WTC11 (cell line): ENCODE data around the gene TMEM178B. TPM values are rescaled to one million over a fixed set of nuclear protein-coding genes. Genes with fewer than 3 reads are reported as not detected.
A peak's percentile ranks its signal among the peaks of the same experiment; 100 is the strongest.

ENCODE experiments used
- ATAC-seq: fragments of 200-7000 bp; cut with Tn5 transposase; 2 replicates; pipeline ENCODE4 v1.10.0; 2021; ENCODE audit warnings: mild to moderate bottlenecking, moderate library complexity
- CTCF ChIA-PET: fragments of 300-600 bp; sonication (Branson Sonifier 250); formaldehyde crosslinking; loops from one replicate; lab custom pipeline; 2021; ENCODE audit warnings: antibody characterized with exemption; lab: Charles Lee
- POLR2A ChIA-PET: fragments of 350-600 bp; sonication (Branson Sonifier 250); formaldehyde crosslinking; loops from one replicate; lab custom pipeline; 2021; ENCODE audit warnings: antibody characterized with exemption; lab: Charles Lee
- DNase-seq: peaks from one replicate; pipeline ENCODE4 v3.0.0; 2021; ENCODE audit warnings: low spot score
- H3K27ac Mint-ChIP-seq: 2 replicates; pipeline ENCODE4 v1.8.0; 2021; ENCODE audit warnings: mixed read lengths
- H3K27me3 Mint-ChIP-seq: 2 replicates; pipeline ENCODE4 v1.8.0; 2021; ENCODE audit warnings: low read depth, mild to moderate bottlenecking, moderate library complexity, mixed read lengths
- H3K36me3 Mint-ChIP-seq: 2 replicates; pipeline ENCODE4 v1.8.0; 2021; ENCODE audit warnings: mixed read lengths
- H3K4me1 Mint-ChIP-seq: 2 replicates; pipeline ENCODE4 v1.8.0; 2022; ENCODE audit warnings: mixed read lengths
- H3K4me3 Mint-ChIP-seq: 2 replicates; pipeline ENCODE4 v1.8.0; 2021; ENCODE audit warnings: mild to moderate bottlenecking, moderate library complexity, mixed read lengths
- H3K9me3 Mint-ChIP-seq: 2 replicates; pipeline ENCODE4 v1.8.0; 2021; ENCODE audit warnings: mixed read lengths
- ATF1 ChIP-seq: sonication (generic); formaldehyde crosslinking; IDR thresholded peaks from 2 replicates; pipeline ENCODE4 v1.8.1; 2023; ENCODE audit warnings: mild to moderate bottlenecking, moderate library complexity, missing genetic modification reagents
- FOXJ3 ChIP-seq: sonication (generic); formaldehyde crosslinking; IDR thresholded peaks from 2 replicates; pipeline ENCODE4 v1.9.0; 2021; ENCODE audit warnings: missing genetic modification reagents, mild to moderate bottlenecking, borderline replicate concordance
- FOXK1 ChIP-seq: sonication (generic); formaldehyde crosslinking; IDR thresholded peaks from 2 replicates; pipeline ENCODE4 v1.8.0; 2022; ENCODE audit warnings: mild to moderate bottlenecking, moderate library complexity, missing genetic modification reagents
- GRHL2 ChIP-seq: fragments of 250-450 bp; sonication (Bioruptor Pico); IDR thresholded peaks from 2 replicates; pipeline ENCODE4 v1.8.0; 2022; ENCODE audit warnings: mild to moderate bottlenecking, moderate library complexity; ENCODE audit not compliant: insufficient replicate concordance, severe bottlenecking
- JUN ChIP-seq: sonication (generic); formaldehyde crosslinking; IDR thresholded peaks from 2 replicates; pipeline ENCODE4 v1.8.0; 2023; ENCODE audit warnings: mild to moderate bottlenecking, missing genetic modification reagents
- KAT7 ChIP-seq: sonication (generic); formaldehyde crosslinking; IDR thresholded peaks from 2 replicates; pipeline ENCODE4 v1.8.1; 2023; ENCODE audit warnings: missing genetic modification reagents, mild to moderate bottlenecking, borderline replicate concordance
- MXD4 ChIP-seq: fragments of 250-450 bp; sonication (Bioruptor Pico); IDR thresholded peaks from 2 replicates; pipeline ENCODE4 v1.8.0; 2021; ENCODE audit warnings: mild to moderate bottlenecking, moderate library complexity, borderline replicate concordance
- TEAD1 ChIP-seq: sonication (generic); formaldehyde crosslinking; IDR thresholded peaks from 2 replicates; pipeline ENCODE4 v1.8.0; 2022; ENCODE audit warnings: mild to moderate bottlenecking, missing genetic modification reagents
- TEAD4 ChIP-seq: sonication (generic); formaldehyde crosslinking; IDR thresholded peaks from 2 replicates; pipeline ENCODE4 v1.8.0; 2022; ENCODE audit warnings: mild to moderate bottlenecking, missing genetic modification reagents
- ZNF121 ChIP-seq: sonication (generic); formaldehyde crosslinking; IDR thresholded peaks from 2 replicates; pipeline ENCODE4 v1.8.0; 2023; ENCODE audit warnings: missing genetic modification reagents
- ZNF138 ChIP-seq: sonication (generic); formaldehyde crosslinking; conservative IDR thresholded peaks from 2 replicates; pipeline ENCODE4 v1.8.1; 2022; ENCODE audit warnings: mild to moderate bottlenecking, moderate library complexity, missing genetic modification reagents
- ZNF219 ChIP-seq: sonication (generic); formaldehyde crosslinking; IDR thresholded peaks from 2 replicates; pipeline ENCODE4 v1.8.0; 2023; ENCODE audit warnings: missing genetic modification reagents, mild to moderate bottlenecking, borderline replicate concordance
- total RNA-seq: library from RNA; stranded (reverse); gene quantifications from 3 replicates; pipeline ENCODE4 v1.2.3, GENCODE V29; 2021
- TF ChIP-seq, protein P1 (sequence below): sonication (generic); formaldehyde crosslinking; IDR thresholded peaks from 2 replicates; pipeline ENCODE4 v1.8.0; 2022; ENCODE audit warnings: mild to moderate bottlenecking, missing genetic modification reagents
- TF ChIP-seq, protein P2 (sequence below): sonication (generic); formaldehyde crosslinking; IDR thresholded peaks from 2 replicates; pipeline ENCODE4 v1.8.0; 2023; ENCODE audit warnings: missing genetic modification reagents, mild to moderate bottlenecking, borderline replicate concordance
- TF ChIP-seq, protein P3 (sequence below): sonication (generic); formaldehyde crosslinking; IDR thresholded peaks from 2 replicates; pipeline ENCODE4 v1.8.1; 2023; ENCODE audit warnings: mild to moderate bottlenecking, missing genetic modification reagents, moderate library complexity
- TF ChIP-seq, protein P4 (sequence below): sonication (generic); formaldehyde crosslinking; IDR thresholded peaks from 2 replicates; pipeline ENCODE4 v1.8.0; 2022; ENCODE audit warnings: mild to moderate bottlenecking, missing genetic modification reagents
- TF ChIP-seq, protein P5 (sequence below): sonication (generic); formaldehyde crosslinking; IDR thresholded peaks from 2 replicates; pipeline ENCODE4 v1.8.1; 2022; ENCODE audit warnings: low read depth, mild to moderate bottlenecking, moderate library complexity, missing genetic modification reagents, borderline replicate concordance
- TF ChIP-seq, protein P6 (sequence below): fragments of 250-450 bp; sonication (Bioruptor Pico); IDR thresholded peaks from 2 replicates; pipeline ENCODE4 v1.8.0; 2021; ENCODE audit warnings: mild to moderate bottlenecking

Gene TMEM178B
- total RNA-seq, 1 experiment from 2014 or later = 20.4 TPM

DNA sequence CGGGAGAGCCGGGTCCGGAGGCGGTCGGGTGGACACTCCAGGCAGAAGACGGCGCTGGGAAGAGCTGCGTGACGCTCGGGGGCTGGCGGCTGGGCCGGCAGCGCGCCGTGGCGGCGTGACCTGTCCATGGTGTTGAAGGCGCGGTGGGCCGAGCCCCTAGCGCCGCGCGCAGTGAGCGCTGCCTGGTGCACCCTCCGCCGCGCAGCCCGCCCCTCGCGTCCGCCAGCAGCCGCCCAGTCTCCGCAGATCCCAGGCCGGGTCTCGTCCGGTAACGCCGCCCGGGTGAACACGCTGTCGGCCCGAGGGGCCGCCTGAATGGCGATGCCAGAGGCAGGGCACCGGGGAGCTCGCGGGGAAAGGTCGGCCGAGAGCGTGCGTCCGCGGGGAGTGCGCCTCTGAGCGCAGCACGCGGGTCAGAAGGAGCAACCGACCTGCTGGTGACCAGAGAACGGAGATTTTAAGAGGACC is 657 bp upstream of the TMEM178B start (continued):
- TF ChIP-seq, protein P1, sequence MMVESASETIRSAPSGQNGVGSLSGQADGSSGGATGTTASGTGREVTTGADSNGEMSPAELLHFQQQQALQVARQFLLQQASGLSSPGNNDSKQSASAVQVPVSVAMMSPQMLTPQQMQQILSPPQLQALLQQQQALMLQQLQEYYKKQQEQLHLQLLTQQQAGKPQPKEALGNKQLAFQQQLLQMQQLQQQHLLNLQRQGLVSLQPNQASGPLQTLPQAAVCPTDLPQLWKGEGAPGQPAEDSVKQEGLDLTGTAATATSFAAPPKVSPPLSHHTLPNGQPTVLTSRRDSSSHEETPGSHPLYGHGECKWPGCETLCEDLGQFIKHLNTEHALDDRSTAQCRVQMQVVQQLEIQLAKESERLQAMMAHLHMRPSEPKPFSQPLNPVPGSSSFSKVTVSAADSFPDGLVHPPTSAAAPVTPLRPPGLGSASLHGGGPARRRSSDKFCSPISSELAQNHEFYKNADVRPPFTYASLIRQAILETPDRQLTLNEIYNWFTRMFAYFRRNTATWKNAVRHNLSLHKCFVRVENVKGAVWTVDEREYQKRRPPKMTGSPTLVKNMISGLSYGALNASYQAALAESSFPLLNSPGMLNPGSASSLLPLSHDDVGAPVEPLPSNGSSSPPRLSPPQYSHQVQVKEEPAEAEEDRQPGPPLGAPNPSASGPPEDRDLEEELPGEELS (CRISPR knock-in tag) = peak; percentile 89
- TF ChIP-seq KAT7 (CRISPR knock-in tag) (peak; percentile 19; the same call in 1 of the 2 replicates), TEAD1 (CRISPR knock-in tag) (peak; percentile 16; the same call in 1 of the 2 replicates), ZNF121 (CRISPR knock-in tag) (0 out of 2 replicates have a peak, but pooled peaks have one; percentile 4), MXD4 (CRISPR knock-in tag) (no peak), TEAD4 (peak; percentile 37; the same call in 1 of the 2 replicates), ATF1 (CRISPR knock-in tag) (peak; percentile 80; the same call in 1 of the 2 replicates), ZNF219 (CRISPR knock-in tag) (no peak), GRHL2 (CRISPR knock-in tag) (no peak), ZNF138 (CRISPR knock-in tag) (0 out of 2 replicates have a peak, but pooled peaks have one; percentile 18), FOXK1 (CRISPR knock-in tag) (peak; percentile 71; the same call in 1 of the 2 replicates), JUN (CRISPR knock-in tag) (peak; percentile 81; the same call in 1 of the 2 replicates)
- TF ChIP-seq, protein P2, sequence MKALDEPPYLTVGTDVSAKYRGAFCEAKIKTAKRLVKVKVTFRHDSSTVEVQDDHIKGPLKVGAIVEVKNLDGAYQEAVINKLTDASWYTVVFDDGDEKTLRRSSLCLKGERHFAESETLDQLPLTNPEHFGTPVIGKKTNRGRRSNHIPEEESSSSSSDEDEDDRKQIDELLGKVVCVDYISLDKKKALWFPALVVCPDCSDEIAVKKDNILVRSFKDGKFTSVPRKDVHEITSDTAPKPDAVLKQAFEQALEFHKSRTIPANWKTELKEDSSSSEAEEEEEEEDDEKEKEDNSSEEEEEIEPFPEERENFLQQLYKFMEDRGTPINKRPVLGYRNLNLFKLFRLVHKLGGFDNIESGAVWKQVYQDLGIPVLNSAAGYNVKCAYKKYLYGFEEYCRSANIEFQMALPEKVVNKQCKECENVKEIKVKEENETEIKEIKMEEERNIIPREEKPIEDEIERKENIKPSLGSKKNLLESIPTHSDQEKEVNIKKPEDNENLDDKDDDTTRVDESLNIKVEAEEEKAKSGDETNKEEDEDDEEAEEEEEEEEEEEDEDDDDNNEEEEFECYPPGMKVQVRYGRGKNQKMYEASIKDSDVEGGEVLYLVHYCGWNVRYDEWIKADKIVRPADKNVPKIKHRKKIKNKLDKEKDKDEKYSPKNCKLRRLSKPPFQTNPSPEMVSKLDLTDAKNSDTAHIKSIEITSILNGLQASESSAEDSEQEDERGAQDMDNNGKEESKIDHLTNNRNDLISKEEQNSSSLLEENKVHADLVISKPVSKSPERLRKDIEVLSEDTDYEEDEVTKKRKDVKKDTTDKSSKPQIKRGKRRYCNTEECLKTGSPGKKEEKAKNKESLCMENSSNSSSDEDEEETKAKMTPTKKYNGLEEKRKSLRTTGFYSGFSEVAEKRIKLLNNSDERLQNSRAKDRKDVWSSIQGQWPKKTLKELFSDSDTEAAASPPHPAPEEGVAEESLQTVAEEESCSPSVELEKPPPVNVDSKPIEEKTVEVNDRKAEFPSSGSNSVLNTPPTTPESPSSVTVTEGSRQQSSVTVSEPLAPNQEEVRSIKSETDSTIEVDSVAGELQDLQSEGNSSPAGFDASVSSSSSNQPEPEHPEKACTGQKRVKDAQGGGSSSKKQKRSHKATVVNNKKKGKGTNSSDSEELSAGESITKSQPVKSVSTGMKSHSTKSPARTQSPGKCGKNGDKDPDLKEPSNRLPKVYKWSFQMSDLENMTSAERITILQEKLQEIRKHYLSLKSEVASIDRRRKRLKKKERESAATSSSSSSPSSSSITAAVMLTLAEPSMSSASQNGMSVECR (CRISPR knock-in tag) = peak; percentile 29; the same call in 1 of the 2 replicates
- TF ChIP-seq, protein P3, sequence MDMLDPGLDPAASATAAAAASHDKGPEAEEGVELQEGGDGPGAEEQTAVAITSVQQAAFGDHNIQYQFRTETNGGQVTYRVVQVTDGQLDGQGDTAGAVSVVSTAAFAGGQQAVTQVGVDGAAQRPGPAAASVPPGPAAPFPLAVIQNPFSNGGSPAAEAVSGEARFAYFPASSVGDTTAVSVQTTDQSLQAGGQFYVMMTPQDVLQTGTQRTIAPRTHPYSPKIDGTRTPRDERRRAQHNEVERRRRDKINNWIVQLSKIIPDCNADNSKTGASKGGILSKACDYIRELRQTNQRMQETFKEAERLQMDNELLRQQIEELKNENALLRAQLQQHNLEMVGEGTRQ (CRISPR knock-in tag) = peak; percentile 23; the same call in 1 of the 2 replicates
- TF ChIP-seq, protein P4, sequence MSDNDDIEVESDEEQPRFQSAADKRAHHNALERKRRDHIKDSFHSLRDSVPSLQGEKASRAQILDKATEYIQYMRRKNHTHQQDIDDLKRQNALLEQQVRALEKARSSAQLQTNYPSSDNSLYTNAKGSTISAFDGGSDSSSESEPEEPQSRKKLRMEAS (CRISPR knock-in tag) = peak; percentile 55; the same call in 1 of the 2 replicates
- TF ChIP-seq, all 79 proteins: peak for 18

DNA sequence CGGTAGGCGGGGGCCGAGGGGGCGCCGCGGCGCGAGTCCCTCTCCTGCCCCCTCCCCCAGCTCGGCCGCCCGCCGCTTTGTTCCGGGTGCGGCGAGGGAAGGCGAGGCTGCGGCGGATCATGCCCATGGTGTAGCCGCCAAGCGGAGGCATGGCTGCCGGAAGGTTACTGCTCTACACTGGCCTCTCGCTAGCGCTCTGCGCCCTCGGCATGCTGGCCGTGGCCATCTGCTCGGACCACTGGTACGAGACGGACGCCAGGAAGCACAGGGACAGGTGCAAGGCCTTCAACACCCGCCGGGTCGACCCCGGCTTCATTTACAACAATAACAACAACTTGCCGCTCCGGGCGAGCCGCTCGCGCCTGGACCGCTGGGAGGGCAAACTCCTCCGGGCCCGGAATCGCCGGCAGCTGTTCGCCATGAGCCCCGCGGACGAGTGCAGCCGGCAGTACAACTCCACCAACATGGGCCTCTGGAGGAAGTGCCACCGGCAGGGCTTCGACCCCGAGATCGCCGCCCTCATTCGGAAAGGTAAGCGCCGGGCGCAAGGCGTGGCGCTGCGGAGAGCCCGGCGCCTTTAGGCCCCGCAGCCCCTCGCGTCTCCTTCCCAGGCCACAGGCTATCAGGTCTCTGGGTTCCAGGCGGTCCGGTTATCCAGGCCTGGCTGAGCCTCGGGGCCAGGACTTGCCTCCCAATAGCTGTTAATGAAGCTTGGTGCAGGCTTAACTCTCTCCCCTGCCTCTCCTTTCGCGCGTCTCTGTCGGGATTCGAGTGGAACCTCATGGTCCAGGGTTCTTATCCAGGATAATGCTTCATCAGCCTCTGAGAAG is 513 bp downstream of the TMEM178B start:
- POLR2A ChIA-PET = interaction anchor here (2.5 kb wide), 1 partner anchor 59 kb away, joined by 12 read pairs; the partner anchor contains the start of gene MRPS33
- Mint-ChIP-seq H3K4me3 (no peak overlapping the region), H3K9me3 (no peaks in the 10 kb centered on the region), H3K36me3 (no peaks in the 10 kb centered on the region), H3K27me3 (peaks cover 25% of the 10 kb centered on the region), H3K27ac (0 out of 2 replicates have a peak overlapping the region, but pooled peaks have one; percentile 44), H3K4me1 (peaks cover 18% of the 10 kb centered on the region)
- CTCF ChIA-PET = interaction anchor here (0.9 to 2.9 kb wide), 2 partner anchors 60 to 146 kb away, joined by 4 to 13 read pairs; partner anchors contain the start of gene MRPS33
- DNase-seq = peak; percentile 61
- ATAC-seq = peak; percentile 14
- TF ChIP-seq, protein P5, sequence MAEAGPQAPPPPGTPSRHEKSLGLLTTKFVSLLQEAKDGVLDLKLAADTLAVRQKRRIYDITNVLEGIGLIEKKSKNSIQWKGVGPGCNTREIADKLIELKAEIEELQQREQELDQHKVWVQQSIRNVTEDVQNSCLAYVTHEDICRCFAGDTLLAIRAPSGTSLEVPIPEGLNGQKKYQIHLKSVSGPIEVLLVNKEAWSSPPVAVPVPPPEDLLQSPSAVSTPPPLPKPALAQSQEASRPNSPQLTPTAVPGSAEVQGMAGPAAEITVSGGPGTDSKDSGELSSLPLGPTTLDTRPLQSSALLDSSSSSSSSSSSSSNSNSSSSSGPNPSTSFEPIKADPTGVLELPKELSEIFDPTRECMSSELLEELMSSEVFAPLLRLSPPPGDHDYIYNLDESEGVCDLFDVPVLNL (CRISPR knock-in tag) = no peak
- TF ChIP-seq, protein P2 (CRISPR knock-in tag) = no peak
- TF ChIP-seq TEAD4 (no peak), FOXJ3 (CRISPR knock-in tag) (no peak)
- TF ChIP-seq, protein P6, sequence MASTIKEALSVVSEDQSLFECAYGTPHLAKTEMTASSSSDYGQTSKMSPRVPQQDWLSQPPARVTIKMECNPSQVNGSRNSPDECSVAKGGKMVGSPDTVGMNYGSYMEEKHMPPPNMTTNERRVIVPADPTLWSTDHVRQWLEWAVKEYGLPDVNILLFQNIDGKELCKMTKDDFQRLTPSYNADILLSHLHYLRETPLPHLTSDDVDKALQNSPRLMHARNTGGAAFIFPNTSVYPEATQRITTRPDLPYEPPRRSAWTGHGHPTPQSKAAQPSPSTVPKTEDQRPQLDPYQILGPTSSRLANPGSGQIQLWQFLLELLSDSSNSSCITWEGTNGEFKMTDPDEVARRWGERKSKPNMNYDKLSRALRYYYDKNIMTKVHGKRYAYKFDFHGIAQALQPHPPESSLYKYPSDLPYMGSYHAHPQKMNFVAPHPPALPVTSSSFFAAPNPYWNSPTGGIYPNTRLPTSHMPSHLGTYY (CRISPR knock-in tag) = no peak
